Mesothelial cell of epicardium (in vitro differentiated cells): ENCODE data around the gene EGFLAM. TPM values are rescaled to one million over a fixed set of nuclear protein-coding genes. Genes with fewer than 3 reads are reported as not detected.

ENCODE experiments used
- DNase-seq, 2 experiments: peaks; one replicate each; pipeline ENCODE4 v3.0.0; 2021; ENCODE audit warnings: low spot score in 2 of 2; ENCODE audit not compliant: unreplicated experiment in 2 of 2
- H3K27ac Mint-ChIP-seq: 2 replicates; pipeline ENCODE4 v1.8.0; 2021; ENCODE audit warnings: mixed read lengths
- H3K27me3 Mint-ChIP-seq: 2 replicates; pipeline ENCODE4 v1.8.0; 2021; ENCODE audit warnings: low read depth, mixed read lengths
- H3K36me3 Mint-ChIP-seq: 2 replicates; pipeline ENCODE4 v1.8.0; 2021; ENCODE audit warnings: mixed read lengths
- H3K4me1 Mint-ChIP-seq: 2 replicates; pipeline ENCODE4 v1.8.0; 2021; ENCODE audit warnings: mixed read lengths
- H3K4me3 Mint-ChIP-seq: 2 replicates; pipeline ENCODE4 v1.8.0; 2021; ENCODE audit warnings: mild to moderate bottlenecking, moderate library complexity, mixed read lengths
- H3K9me3 Mint-ChIP-seq: 2 replicates; pipeline ENCODE4 v1.8.0; 2021; ENCODE audit warnings: mixed read lengths
- total RNA-seq: library from RNA; stranded (reverse); gene quantifications from 3 replicates; pipeline ENCODE4 v1.2.1, GENCODE V29; 2021
- TF ChIP-seq, protein P1 (sequence below): fragments of 200-600 bp; sonication (generic); IDR thresholded peaks from one replicate; pipeline ENCODE4 v1.5.0; 2021; ENCODE audit warnings: antibody characterized with exemption; ENCODE audit not compliant: unreplicated experiment

The EGFLAM gene
- total RNA-seq, 1 donor from 2014 or later = 6.8 TPM

DNA sequence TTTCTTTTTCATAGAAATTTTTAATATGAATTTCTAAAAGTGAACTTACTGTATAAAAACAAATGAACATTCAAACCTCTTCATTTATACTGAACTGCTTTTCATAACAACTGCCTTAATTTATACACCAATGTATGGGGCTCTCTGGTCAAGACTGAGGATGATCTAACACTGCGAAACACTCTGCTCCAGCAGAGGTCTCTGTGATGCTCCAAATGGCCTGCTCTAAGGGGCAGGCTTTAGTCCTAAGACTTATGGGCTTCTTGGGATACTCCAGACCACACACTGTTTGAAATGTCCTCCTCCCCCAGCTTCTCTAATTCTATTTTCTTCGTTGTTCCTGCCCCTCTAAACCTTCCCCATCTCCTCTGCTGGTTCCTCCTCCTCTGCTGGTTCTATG is 239.6 kb downstream of the EGFLAM start:
- TF ChIP-seq, protein P1, sequence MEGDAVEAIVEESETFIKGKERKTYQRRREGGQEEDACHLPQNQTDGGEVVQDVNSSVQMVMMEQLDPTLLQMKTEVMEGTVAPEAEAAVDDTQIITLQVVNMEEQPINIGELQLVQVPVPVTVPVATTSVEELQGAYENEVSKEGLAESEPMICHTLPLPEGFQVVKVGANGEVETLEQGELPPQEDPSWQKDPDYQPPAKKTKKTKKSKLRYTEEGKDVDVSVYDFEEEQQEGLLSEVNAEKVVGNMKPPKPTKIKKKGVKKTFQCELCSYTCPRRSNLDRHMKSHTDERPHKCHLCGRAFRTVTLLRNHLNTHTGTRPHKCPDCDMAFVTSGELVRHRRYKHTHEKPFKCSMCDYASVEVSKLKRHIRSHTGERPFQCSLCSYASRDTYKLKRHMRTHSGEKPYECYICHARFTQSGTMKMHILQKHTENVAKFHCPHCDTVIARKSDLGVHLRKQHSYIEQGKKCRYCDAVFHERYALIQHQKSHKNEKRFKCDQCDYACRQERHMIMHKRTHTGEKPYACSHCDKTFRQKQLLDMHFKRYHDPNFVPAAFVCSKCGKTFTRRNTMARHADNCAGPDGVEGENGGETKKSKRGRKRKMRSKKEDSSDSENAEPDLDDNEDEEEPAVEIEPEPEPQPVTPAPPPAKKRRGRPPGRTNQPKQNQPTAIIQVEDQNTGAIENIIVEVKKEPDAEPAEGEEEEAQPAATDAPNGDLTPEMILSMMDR = no peak
- H3K36me3 Mint-ChIP-seq = peaks cover 20% of the 10 kb centered on the region
- no peak for DNase-seq
- no peaks in the 10 kb centered on the region for H3K9me3 Mint-ChIP-seq
- H3K27ac Mint-ChIP-seq = no peak overlapping the region
- H3K27me3 Mint-ChIP-seq = no peaks in the 10 kb centered on the region
- no peaks in the 10 kb centered on the region for H3K4me1 Mint-ChIP-seq
- no peak overlapping the region for H3K4me3 Mint-ChIP-seq

DNA sequence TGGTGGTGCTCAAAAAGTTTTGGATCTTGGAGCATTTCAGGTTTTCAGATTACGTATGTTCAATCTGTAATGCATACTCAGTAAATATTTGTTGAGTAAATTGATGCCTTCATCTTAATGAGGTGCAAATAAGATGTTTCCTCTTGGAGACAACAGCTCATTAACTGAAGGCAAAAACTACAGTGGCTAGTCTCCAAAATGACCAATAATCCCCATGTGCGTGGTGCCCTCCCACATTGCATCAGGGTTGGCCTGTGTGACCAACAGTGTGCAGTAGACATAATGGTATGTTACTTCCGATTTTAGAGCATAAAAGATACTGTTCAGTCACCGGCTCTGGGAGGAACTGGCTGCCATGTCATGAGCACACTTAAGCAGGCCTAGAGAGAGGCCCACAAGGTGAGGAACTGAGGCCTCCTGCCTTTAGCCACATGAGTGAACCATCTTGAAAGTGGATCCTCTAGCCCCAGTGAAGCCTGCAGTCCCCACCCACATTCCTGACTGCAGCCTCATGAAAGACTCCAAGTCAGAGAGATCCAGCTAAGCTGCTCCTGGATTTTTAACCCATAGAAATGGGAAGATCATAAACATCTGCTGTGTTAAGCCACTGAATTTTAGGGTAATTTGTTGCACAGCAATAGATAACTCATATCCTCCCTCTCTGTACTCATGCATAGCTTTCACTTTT is 242.4 kb downstream of the EGFLAM start:
- peaks cover 9% of the 10 kb centered on the region for H3K36me3 Mint-ChIP-seq
- H3K4me1 Mint-ChIP-seq = no peaks in the 10 kb centered on the region
- H3K27me3 Mint-ChIP-seq = no peaks in the 10 kb centered on the region
- H3K9me3 Mint-ChIP-seq = no peaks in the 10 kb centered on the region
- TF ChIP-seq, protein P1 = no peak
- DNase-seq = no peak
- no peak overlapping the region for H3K27ac Mint-ChIP-seq
- H3K4me3 Mint-ChIP-seq = no peak overlapping the region

DNA sequence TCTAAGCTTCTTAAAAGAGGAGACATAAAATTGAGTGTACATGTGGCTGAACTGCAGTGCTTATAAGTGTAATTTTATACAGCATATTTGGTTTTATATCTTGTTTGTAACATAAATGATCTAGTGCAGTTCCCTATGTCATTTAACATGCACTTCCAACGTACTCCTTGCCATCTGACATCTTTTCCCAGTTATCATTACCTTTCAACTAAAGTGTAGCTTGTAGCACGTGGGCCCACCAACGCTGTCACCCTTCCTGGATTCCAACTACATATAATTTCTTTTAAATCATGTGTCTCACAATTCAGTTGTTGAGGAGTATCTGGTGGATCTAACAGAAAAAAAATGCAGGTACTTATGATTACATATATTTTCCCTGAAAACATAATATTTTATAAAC is 247.9 kb downstream of the EGFLAM start:
- Mint-ChIP-seq H3K4me1 (peaks cover 15% of the 10 kb centered on the region), H3K27ac (no peak overlapping the region), H3K27me3 (no peaks in the 10 kb centered on the region), H3K9me3 (no peaks in the 10 kb centered on the region), H3K36me3 (peaks cover 8% of the 10 kb centered on the region), H3K4me3 (no peak overlapping the region)
- no peak for DNase-seq
- TF ChIP-seq, protein P1 = no peak

DNA sequence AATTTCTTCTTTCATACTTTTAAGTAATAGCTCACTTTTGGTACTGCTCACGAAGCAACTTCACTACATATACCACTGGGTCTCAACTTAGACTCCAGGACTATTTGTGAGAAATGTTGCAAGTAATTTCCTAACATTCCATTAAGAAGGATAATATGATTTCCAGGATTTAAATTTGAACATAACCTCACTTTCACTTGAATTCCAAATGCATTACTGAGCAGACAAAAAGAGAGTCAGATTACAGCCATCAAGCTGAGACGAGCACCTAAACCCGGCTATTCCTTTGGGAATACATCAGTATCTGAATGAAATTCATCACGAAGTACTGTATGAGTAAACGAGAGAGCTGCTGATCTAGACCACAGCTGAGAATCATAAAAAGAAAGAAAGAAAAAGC is 250.8 kb downstream of the EGFLAM start:
- Mint-ChIP-seq H3K9me3 (no peaks in the 10 kb centered on the region), H3K4me3 (no peak overlapping the region), H3K4me1 (peaks cover 19% of the 10 kb centered on the region), H3K27ac (peak overlapping the region; percentile 73), H3K27me3 (no peaks in the 10 kb centered on the region), H3K36me3 (peaks cover 15% of the 10 kb centered on the region)
- DNase-seq = no peak
- TF ChIP-seq, protein P1 = no peak
